HG03571 (cell line): ENCODE measurements around the gene DMD.

Source experiments
- ATAC-seq: cut with Tn5 transposase; IDR thresholded peaks from one replicate; pipeline ENCODE4 v1.9.1; 2021; ENCODE audit not compliant: unreplicated experiment

The DMD gene

DNA sequence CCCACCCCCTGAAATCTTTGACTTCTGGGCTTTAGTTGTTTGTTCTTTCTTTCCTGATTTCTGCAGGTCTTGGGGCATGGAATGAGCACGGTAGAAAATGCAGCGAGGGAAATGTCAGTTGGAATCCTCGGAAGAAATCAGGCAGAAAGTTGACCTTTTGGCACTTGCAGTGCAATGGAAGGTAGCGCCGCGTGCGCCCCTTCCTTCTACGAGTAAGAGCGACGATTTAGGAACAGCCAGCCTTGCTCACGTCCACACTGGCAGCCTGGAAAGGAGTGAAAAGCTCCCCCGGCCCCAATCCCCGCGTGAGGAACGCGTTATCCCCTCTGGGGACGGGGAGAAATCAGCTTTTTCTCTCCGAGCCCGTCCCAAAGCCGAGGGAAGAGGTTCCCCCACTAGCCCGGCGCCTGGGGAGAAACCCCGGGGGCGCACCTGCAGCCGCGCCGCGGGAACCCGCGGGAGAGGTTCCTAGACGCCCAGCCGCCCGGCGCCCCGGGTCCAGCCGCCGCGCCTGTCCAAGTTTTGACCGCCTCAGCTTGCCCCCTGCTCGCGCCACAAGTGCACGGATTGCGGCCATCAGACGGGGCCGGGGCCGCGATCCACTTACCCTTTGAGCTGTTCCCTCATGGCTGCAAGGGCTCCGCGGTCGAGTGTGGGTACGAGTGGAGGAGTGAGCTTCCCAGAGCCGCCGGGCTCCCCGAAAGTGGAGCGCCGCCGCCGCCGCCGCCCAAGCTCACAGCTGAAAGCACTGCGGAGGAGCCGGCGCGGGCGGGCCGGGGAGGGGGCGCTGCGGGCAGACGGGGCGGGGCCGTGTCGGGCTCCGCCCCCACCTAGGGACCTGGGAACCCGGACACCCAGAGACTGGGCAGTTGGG is 1944.9 kb downstream of the DMD start:
- ATAC-seq: peak; percentile 92

DNA sequence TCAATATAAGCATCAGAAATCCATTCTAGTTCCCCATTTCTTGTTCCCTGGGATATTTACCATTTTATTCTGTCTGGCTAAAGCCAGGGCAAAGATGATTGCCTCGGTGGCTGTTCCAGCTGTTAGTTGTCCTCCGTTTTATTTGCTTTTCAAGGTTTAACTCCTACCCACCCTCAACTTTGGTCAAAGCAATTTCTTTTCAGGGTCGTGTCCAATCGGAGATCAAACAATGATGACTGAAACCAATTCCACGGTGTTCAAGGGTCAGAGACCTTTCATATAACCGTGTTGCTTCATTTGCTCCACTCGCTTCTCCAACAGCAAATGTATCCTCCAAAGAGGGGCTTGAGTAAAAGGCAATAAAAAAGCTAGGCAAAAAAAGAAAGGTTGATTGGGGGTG is 1946.0 kb downstream of the DMD start:
- no peak for ATAC-seq

DNA sequence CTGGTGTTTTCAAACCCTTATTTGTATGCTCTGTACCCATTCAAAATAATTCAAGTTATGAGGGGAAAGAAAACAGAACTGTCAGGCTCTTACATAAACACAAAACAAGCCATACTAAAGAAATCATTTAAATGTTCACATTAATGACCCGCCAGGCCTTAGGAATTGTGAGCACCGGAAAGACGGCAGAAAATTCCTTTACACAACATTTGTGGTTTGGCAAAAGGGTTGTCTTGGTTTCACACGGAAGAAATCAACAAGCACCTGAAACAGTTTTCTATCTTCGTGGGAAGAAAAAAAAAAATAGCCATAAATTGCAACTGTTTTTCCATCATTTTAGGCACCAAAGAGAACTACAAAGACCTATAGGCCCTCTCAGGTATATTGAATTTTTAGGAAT is 1951.0 kb downstream of the DMD start:
- no peak for ATAC-seq

DNA sequence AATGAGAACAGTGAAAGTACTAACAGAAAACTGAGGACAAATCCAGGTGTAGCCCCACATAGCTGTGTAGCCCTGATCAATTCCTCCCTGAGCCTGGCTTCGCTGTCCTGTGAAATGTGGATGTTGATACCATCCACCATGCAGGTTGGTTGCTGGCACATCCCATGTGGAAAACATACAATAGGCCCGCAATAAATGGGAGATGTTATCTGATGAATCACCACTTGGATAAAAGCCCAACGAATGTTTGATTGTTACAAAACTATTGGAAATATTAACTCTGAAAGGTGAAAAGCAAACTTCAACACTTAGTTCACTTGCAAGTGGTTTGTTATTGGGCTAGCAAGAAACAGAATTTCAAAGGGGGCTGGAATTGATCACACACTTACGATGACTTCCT is 1953.2 kb downstream of the DMD start:
- no peak for ATAC-seq

DNA sequence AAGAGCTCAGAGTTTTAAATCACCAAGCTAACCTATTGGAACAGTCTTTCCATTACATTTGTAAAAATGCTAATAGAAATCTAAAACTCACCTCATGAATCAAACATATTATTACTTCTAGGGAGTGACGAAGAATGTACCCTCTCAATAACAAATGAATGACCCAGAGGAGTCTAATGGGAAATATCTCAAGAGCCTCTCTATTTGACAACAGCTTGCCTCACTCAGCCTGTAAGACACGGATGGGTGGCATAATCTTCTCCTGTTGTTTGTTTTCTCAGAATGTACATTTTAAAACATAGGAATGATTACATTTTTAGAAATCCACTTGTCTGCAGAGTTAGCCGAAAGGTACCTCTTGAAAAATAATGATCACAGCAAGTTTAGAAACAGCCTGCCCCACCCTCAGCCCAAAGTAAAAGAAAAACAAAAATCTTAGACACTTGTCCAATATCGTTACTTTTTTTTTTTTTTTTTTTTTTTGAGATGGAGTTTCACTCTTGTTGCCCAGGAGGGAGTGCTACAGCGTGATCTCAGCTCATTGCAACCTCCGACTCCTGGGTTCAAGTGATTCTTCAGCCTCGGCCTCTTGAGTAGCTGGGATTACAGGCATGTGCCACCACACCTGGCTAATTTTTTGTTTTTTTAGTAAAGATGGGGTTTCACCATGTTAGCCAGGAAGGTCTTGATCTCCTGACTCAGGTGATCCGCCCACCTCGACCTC is 1955.9 kb downstream of the DMD start:
- ATAC-seq: no peak

DNA sequence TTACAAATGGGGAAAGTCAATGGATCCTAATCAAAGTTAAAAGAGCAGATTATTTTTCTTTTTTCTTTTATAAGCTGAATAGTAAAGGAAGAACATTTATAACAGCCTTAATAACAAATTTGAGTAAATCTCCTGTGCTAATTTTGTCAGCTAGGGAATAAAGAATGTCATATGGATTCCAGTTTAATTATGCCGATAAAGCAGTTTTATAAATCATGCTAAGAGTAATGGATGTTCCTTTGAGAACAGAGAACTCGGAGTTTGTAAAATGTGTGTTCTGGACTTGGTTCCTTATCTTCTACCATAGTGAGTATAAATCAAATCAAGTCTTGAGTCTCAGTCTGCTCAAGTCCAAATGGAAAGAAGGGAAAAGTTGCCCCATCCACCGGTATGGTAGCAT is 1959.2 kb downstream of the DMD start:
- ATAC-seq: no peak

DNA sequence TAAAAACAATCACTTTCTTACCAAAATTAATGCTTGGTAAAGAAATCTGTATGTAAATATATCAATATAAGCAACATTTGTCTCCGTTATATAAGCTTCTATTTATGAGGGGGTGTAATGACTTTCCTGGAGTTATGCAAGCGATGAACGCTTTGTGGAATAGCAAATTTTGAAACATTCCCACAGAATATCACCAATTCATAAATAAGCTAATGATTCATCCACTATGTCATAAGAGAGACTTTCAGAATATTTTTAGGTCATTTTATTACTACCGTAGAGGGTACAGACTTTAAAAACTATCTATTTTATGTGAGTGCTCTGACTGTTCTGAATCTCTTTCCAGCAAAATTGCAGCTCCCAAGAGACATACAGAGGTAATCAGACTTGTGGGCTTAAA is 1960.0 kb downstream of the DMD start:
- ATAC-seq: no peak

DNA sequence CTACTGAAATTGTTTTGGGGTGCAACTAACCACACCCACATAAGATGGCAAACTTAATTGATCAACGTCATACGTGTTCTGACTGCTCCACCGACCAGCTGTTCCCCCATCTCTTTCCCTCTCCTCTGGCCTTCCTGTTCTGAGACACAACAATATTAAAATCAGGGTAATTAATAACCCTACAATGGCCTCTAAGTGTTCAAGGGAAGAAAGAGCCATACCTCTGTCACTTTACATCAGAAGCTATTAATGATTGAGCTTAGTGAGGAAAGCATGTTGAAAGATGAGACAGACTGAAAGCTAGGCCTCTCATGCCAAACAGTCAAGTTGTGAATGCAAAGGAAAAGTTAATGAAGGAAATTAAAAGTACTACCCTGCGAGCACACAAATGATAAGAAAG is 1965.6 kb downstream of the DMD start:
- peak; percentile 92 for ATAC-seq

DNA sequence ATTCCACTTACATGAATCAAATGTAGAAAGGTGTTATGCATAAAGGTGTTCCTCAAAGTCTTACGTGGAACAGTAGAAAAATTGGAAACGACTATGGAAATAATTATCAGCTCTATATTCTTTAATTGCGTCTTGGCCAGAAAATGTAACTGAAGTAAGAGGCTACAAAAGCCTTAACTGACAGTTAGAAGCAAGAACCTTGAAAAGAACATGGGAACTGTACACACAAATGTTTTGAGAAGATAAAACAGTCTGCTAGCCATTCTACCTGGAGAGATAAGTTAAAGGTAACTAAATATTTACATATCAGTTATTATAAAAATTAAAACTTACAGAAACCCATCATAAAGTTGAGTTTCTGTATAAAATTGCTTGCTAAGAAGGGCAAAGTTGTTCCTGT is 1967.5 kb downstream of the DMD start:
- ATAC-seq: no peak

DNA sequence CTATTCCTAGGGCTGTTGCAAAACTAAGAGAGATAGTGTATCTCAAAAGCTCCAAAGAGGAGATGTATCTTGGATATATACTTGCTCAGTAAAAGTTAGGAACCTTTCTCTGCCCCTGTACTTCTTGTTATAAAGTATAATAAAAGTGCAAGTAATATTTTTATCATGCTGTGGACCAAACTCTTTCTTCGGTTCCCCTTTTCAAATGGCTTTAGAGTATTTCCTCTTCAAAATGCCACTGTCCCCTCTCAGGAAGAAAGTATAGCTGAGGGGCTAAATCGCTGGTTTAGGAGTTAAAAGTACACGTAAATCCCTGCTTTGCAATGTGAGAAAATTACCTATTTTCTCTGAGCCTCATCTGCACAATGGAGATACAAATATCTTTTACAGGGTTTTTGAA is 1970.4 kb downstream of the DMD start:
- ATAC-seq: no peak

DNA sequence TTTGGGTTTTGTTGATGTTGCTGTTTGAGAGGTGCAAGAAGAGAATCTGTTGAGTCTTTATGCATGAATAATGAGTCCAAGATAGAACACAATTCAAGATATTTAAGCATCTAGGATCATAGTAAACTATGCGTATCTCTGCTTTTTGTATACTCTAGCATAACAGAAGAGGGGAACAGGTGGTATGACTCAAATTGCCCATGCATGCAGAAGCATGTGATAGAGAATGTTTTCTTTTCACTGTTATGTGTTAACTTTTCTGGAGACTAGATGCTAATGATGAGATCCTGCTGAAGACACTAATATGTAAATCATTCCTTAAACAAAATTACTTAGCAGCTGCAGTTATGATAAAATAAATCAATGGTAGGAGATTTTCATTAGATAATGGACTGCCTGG is 1974.2 kb downstream of the DMD start:
- ATAC-seq: peak; percentile 65

DNA sequence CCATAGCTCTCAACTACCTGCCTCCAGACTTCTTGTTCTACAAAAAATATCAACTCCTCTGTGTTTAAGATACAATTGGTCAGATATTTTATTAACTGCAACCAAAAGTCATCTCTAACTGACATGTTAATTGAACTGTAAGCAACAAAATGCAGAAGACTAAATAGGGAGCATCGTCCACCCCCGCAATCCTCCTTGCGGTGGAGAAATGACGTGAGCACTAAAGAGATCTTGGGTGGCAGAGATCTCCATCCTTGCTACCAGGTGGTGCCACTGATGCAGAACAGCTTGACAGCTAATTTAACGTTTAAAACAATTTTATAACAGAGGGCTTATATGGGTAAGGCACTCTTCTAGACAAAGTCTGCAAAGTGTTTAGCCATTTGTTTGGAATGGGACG is 1975.1 kb downstream of the DMD start:
- no peak for ATAC-seq

DNA sequence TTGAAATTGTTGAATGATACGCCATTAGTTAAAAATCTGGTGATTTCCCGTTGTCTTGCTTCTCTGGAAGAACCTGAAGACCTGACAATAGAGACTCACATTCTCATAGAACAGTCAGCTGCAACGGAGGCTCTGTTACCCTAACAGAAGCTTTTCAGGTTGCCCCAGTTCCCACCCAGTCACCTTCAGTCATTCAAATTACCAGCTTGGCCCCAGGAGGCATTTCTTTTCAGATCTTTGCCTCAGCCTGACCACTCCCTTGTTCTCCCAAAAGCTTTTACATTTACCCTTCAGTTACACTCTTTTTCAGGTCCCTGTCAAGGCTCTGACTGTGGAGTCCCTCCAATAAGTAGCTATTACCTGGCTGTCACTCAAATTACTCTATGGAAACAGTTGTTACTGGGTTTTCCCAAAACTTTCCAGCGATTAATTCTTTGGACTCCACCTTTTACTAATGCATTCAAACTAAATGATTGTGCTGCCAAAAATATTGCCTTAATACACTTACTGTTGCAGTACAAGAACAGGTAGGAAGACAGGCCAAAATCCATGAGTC is 1977.3 kb downstream of the DMD start:
- ATAC-seq: no peak

DNA sequence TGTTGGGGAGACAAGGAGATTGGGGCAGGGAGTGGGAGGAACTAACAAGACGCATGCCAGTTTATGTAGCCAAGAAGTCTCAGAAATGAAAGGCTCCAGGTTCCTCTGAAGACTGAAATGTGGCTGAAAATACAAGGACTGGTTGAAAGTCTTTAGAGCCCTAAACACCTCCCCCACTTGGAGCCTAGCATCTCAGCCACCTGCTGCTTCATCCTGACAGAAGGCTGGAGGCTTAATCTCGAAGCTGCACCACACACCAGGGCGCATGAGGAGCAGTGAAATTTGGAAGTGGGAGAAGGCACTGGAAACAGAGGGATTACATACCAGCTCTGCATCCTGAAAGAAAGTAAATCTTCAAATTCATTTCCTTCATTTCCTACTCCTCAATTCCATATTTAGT is 1978.8 kb downstream of the DMD start:
- ATAC-seq: no peak

DNA sequence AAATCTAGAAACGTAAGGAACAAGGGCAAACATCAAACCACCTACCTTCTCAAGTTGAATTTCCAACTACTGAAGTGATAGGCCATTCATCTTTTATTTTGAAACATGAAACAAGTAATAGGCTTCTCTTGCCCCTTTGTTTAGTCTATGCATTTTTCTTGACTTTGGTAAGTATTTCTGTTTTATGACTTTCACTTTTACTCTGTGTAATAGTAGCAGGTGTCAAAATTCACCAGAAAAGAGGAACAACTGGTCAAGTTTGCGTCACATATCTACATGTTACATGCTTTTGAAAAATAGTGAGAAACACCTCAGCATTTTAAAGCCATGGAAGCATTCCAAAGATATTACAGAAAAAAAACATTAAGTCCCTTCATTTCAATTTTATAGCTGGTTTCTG is 1982.4 kb downstream of the DMD start:
- peak; percentile 88 for ATAC-seq

DNA sequence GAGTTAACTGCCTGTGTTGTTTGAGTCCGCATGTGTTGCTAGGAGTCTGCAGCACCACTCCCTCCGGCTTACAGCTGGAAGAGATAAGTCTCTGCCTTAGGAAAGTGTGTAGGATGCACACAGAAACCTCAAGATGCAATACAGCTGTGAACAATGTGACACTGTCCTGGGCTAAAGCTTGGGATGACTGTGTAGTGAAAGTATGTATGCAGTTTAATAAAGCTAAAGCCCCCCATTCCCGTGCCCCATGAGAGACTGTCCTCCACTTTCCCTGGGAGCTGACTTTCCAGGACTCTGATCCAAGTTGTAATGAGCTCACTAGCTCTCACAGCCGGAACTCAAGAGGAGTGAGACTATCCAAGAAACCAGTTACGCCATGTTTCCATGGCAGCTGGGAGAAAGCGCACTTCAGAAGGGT is 1982.9 kb downstream of the DMD start:
- ATAC-seq: peak; percentile 4

DNA sequence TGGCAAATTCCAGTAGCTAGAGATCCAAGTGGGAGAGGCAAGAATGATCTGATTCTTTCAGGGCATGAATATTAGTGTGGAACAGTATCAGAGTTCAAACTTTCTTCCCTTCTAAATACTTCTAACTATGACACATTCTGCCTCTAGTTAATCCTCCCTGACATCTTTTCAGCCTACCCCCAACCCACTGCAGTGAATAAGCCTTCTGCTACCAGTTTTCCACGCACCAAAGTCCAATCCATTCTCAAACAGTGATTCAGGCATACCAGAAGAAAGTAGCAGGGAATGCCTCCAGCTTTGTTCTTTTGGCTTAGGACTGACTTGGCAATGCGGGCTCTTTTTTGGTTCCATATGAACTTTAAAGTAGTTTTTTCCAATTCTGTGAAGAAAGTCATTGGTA is 1984.1 kb downstream of the DMD start:
- ATAC-seq: no peak

DNA sequence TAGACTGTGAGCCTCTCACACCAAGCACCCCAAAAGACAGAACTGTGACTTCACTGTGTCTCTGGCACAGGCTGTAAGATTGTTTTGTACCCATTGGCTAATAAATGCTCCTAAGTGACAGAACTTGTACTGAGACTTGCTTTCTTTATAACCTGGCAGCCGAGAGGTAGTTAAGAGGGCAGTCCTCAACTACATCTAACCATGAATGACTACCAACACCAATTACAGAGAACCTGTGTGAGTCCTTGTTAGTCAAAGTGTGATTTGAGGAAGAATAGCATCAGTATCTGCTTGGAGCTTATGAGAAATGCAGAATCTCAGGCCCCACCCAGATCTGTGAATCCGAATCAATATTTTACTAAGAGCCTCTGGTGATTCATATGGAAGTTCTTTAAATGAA is 1985.5 kb downstream of the DMD start:
- ATAC-seq: no peak

DNA sequence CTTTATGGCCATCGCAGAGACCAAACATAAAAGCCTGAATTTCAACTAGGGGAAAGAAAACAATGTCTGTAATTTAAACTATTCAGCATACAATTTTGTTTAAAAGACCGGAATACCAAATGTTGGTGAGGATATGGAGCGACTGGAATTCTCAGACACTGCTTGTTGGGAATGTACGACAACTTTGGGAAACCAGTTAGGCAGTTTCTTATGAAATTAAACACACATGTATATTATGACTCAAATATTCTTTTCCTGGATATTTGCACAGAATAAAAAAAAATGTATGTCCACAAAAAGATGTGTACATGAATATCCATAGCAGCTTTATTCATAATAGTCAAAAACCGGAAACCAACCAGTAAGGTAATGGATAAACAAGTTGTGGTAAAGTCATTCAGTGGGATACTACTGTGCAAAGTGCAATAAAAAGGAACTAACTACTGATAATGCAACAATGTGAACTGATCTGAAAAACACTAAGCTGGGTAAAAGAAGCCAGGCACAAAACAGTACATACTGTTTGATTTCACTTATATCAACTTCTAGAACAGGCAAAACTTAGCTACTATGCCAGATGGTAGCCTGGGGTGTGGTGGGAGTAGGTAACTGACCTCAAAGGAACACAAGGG is 1986.9 kb downstream of the DMD start:
- ATAC-seq: no peak

DNA sequence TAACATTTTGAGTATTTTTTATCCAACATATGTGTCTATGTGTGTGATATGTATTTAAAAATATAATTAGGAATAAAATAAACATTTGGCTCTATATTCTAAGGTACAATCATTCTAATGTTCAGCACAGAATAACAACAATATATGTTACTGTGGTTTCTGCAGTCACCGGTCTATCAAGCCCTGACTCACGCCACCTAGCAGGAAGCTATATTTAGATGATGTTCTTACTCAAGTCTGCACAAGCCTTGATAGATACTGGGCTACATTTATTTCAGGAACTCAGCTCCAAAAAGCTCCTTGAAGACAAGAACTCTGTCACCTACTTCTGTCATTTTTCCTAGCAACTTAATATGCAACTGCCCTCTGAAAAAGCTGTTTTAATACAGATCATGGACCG is 1987.5 kb downstream of the DMD start:
- peak; percentile 88 for ATAC-seq

DNA sequence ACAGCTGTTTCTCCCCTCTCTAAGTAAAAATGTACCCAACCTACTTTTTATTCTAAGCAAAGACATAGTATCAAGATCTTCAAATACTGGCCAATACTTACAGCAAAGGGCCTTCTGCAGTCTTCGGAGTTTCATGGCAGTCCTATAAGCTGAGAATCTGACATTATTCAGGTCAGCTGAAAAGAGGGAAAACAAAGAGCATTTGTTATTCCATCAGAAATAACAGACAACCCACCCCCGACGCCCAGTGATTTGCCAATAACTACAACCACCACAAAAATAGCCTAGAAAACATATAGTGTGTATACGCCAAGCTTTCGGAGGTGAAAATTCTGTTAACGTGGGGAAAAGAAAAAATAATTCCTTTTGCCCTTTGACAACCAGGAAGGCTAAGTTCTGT is 1988.4 kb downstream of the DMD start:
- no peak for ATAC-seq

DNA sequence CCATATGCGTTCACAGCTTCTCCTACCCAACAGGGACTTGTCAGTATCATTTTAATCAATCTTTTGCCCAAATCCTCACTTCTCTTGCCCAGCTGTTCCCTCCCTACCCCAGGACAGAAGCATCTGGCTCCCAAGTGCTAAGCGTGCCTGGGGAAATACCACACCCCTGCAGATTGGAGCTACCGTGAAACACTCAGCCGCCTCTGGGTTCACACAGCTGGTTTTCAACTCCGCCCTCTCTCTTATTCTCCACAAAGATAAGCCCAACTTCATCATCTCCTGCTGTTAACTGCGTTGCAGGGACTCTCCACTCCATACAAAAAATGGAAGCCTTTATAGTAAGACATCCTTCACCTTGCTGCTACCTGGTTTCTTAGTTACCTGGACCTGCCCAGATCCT is 1992.2 kb downstream of the DMD start:
- ATAC-seq: no peak
